ENCODE results near the gene RAB6A.

DNA sequence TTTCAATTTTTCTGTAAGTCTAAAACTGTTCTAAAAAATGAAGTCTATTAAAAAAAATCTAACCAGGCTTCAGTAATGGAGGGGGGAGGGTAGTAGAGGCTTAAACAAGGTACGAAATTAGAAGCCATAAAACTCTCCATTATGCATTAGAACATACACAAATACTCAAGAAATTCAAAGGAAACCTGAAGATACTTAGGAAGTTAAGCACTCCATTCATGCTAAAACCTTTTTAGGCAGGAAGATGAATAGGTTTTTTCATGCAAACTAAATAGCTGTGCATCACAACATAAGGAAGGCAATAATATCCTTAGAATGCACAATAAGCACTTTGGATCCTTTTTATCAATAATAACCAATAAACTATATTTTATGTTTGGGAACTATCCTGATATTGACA is 2.4 kb downstream of the RAB6A start:
- TF ChIP-seq, protein P1, sequence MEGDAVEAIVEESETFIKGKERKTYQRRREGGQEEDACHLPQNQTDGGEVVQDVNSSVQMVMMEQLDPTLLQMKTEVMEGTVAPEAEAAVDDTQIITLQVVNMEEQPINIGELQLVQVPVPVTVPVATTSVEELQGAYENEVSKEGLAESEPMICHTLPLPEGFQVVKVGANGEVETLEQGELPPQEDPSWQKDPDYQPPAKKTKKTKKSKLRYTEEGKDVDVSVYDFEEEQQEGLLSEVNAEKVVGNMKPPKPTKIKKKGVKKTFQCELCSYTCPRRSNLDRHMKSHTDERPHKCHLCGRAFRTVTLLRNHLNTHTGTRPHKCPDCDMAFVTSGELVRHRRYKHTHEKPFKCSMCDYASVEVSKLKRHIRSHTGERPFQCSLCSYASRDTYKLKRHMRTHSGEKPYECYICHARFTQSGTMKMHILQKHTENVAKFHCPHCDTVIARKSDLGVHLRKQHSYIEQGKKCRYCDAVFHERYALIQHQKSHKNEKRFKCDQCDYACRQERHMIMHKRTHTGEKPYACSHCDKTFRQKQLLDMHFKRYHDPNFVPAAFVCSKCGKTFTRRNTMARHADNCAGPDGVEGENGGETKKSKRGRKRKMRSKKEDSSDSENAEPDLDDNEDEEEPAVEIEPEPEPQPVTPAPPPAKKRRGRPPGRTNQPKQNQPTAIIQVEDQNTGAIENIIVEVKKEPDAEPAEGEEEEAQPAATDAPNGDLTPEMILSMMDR (IDR thresholded peaks at IDR 0.05), result no peak
- TF ChIP-seq POLR2A (IDR thresholded peaks at IDR 0.05) (no peak), POLR2AphosphoS5 (IDR thresholded peaks at IDR 0.05) (no peak), EP300 (IDR thresholded peaks at IDR 0.05) (no peak)
